ENCODE results near the gene CA10.

DNA sequence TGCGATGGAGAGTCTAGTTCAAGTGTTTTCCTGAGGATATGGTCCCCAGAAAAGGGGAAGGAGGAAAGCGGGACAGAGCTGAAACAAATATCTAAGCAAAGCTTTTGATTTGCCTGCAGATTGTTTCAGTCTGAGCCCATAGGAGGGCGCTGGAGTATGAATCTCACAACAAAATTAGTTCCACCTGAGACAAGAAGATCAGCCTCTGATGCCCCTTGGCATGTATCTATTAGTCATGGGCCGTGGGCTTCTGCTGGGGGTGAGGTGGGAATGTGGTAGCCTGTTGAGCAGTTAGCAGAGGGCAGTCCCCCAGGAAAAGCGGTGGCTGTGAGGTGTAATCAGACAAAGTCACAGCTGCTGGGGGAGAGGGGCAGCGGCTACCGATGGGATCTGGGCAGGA, 446.9 kb downstream of the CA10 start:
- TF ChIP-seq, protein P1, sequence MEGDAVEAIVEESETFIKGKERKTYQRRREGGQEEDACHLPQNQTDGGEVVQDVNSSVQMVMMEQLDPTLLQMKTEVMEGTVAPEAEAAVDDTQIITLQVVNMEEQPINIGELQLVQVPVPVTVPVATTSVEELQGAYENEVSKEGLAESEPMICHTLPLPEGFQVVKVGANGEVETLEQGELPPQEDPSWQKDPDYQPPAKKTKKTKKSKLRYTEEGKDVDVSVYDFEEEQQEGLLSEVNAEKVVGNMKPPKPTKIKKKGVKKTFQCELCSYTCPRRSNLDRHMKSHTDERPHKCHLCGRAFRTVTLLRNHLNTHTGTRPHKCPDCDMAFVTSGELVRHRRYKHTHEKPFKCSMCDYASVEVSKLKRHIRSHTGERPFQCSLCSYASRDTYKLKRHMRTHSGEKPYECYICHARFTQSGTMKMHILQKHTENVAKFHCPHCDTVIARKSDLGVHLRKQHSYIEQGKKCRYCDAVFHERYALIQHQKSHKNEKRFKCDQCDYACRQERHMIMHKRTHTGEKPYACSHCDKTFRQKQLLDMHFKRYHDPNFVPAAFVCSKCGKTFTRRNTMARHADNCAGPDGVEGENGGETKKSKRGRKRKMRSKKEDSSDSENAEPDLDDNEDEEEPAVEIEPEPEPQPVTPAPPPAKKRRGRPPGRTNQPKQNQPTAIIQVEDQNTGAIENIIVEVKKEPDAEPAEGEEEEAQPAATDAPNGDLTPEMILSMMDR (IDR thresholded peaks at IDR 0.05): no peak
- no peak for TF ChIP-seq EZH2 (IDR thresholded peaks at IDR 0.05; ENCODE audit: borderline replicate concordance, insufficient read depth, low read depth, low read length, poor library complexity, severe bottlenecking)
